Bronchial epithelial cell (primary cell): ENCODE results near the gene NDFIP2. TPM values are rescaled to one million over a fixed set of nuclear protein-coding genes. Genes with fewer than 3 reads are reported as not detected.

Source experiments
- DNase-seq: peaks from one replicate; pipeline ENCODE4 v3.0.0-alpha.2; 2010; ENCODE audit warnings: low read depth
- FAIRE-seq: peaks from 2 replicates; lab custom pipeline; 2011; peaks lifted over from hg19 to GRCh38; lab: Jason Lieb, UNC
- H3K27me3 ChIP-seq: 2 replicates; pipeline ENCODE4 v1.5.1; 2011; ENCODE audit warnings: low read length; ENCODE audit not compliant: control insufficient read depth, insufficient read depth
- H3K36me3 ChIP-seq: 2 replicates; pipeline ENCODE4 v1.5.1; 2011; ENCODE audit warnings: low read length; ENCODE audit not compliant: control insufficient read depth, insufficient read depth
- H3K4me3 ChIP-seq: 2 replicates; pipeline ENCODE4 v1.5.1; 2011; ENCODE audit warnings: mild to moderate bottlenecking, low read depth, low read length, control low read depth
- CTCF ChIP-seq: IDR thresholded peaks from 2 replicates; pipeline ENCODE4 v1.5.1; 2011; ENCODE audit warnings: mild to moderate bottlenecking, moderate library complexity, low read length, control low read depth, inconsistent platforms; ENCODE audit not compliant: insufficient read depth, severe bottlenecking
- total RNA-seq: library from RNA; depleted of rRNA; stranded (reverse); fragments of >200 nt; gene quantifications from 2 replicates; pipeline ENCODE4 v1.2.1, GENCODE V29; 2014

Gene NDFIP2
- total RNA-seq, 1 donor from 2014 or later, result 80.0 TPM

GRCh38 chr13:79459906-79460305, 21.0 kb upstream of the NDFIP2 start:
- Histone ChIP-seq H3K27me3 (no peaks in the 10 kb centered on the region), H3K4me3 (no peak overlapping the region), H3K36me3 (no peaks in the 10 kb centered on the region)
- DNase-seq (peak; percentile 74), FAIRE-seq (no peak)
- TF ChIP-seq CTCF, result no peak

GRCh38 chr13:79462895-79463294, 18.1 kb upstream of the NDFIP2 start:
- no peaks in the 10 kb centered on the region for H3K27me3 ChIP-seq
- no peak for TF ChIP-seq CTCF
- H3K36me3 ChIP-seq, result no peaks in the 10 kb centered on the region
- no peak overlapping the region for H3K4me3 ChIP-seq
- DNase-seq (no peak), FAIRE-seq (no peak)

GRCh38 chr13:79463604-79464003, 17.4 kb upstream of the NDFIP2 start:
- no peaks in the 10 kb centered on the region for H3K27me3 ChIP-seq
- H3K36me3 ChIP-seq, result no peaks in the 10 kb centered on the region
- TF ChIP-seq CTCF, result no peak
- no peak overlapping the region for H3K4me3 ChIP-seq
- no peak for DNase-seq
- no peak for FAIRE-seq

GRCh38 chr13:79466872-79467271, 14.1 kb upstream of the NDFIP2 start:
- no peaks in the 10 kb centered on the region for H3K27me3 ChIP-seq
- FAIRE-seq, result no peak
- no peaks in the 10 kb centered on the region for H3K36me3 ChIP-seq
- no peak overlapping the region for H3K4me3 ChIP-seq
- no peak for DNase-seq
- no peak for TF ChIP-seq CTCF

GRCh38 chr13:79468402-79468801, 12.6 kb upstream of the NDFIP2 start:
- no peak for FAIRE-seq
- no peaks in the 10 kb centered on the region for H3K36me3 ChIP-seq
- DNase-seq, result no peak
- TF ChIP-seq CTCF, result no peak
- no peak overlapping the region for H3K4me3 ChIP-seq
- H3K27me3 ChIP-seq, result no peaks in the 10 kb centered on the region

- no peak overlapping the region for H3K4me3 ChIP-seq
- no peaks in the 10 kb centered on the region for H3K27me3 ChIP-seq
- DNase-seq (no peak), FAIRE-seq (no peak)
- no peaks in the 10 kb centered on the region for H3K36me3 ChIP-seq
- no peak for TF ChIP-seq CTCF
Measured at GRCh38 chr13:79468819-79469218, 12.1 kb upstream of the NDFIP2 start.
